HG02623 (cell line): Measurements from ENCODE around the gene TTLL13.

ENCODE experiments used
- ATAC-seq: cut with Tn5 transposase; IDR thresholded peaks from one replicate; pipeline ENCODE4 v1.9.1; 2021; ENCODE audit warnings: moderate library complexity; ENCODE audit not compliant: unreplicated experiment

TTLL13 gene

DNA sequence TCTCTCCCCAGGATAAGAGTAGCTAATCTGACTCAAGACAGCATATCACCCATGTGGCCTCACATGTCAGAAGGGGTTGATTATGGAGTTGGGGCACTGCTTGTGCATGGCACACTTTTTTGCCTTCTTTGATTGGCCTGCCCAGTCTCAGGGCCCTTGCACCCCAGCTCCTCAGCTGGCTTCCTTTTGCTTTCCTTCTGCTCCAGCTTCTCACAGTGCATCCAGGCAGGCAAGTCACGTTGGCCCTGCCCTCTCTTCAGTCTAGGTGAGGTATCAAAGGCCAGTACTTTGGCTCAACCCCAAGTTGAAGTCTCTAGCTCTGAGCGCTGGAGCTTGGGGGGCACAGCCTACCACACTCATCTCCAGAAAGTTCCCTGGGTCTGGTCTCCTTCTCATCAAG is 58.3 kb downstream of the TTLL13 start:
- ATAC-seq = no peak

DNA sequence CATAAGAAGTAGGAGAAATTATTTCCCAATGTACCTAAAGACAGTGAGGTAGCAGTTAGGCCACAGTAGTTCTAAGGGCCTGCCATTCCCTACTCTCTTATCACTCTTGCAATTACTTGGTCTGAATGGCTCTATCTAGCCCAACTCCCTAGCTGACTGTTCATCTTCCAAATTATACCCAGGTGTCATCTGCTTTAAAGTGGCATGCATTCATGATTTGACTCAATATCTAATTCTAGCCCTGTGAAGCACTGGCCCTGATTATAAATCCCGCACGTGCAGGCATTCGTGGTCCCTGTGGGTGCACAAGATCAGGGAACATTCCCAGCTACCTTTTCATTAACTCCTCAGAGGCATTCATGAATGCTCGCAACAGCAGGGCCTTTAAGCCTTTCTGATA is 59.7 kb downstream of the TTLL13 start:
- no peak for ATAC-seq
